Right lobe of liver (tissue), 6 donors: ENCODE results near the gene NUCB1. TPM values are rescaled to one million over a fixed set of nuclear protein-coding genes. Genes with fewer than 3 reads are reported as not detected.

Experiments used
- ATAC-seq, 4 donors: fragments of 200-7000 bp; cut with Tn5 transposase; one replicate each; pipeline ENCODE4 v1.9.1; 2020; ENCODE audit warnings: mild to moderate bottlenecking in 4 of 4, moderate library complexity in 4 of 4
- DNase-seq, 3 donors: peaks; one replicate each; pipeline ENCODE4 v3.0.0-alpha.2; 2020
- H3K27ac ChIP-seq, 3 donors: fragments of 200-600 bp; one replicate each; pipeline ENCODE4 v1.8.0; 2022
- H3K27me3 ChIP-seq, 2 donors: fragments of 200-600 bp; one replicate each; pipeline ENCODE4 v1.8.0; 2022
- H3K36me3 ChIP-seq, 4 donors: fragments of 200-600 bp; sonication (generic) in 1 of 4; one replicate each; pipeline versions ENCODE4 v1.5.1 to v1.8.0; 2017 to 2022; ENCODE audit warnings: control low read depth in 1 of 4
- H3K4me1 ChIP-seq, 4 donors: fragments of 200-600 bp; sonication (generic) in 1 of 4; one replicate each; pipeline versions ENCODE4 v1.5.1 to v1.8.0; 2017 to 2022; ENCODE audit warnings: control low read depth in 1 of 4
- H3K4me3 ChIP-seq, 3 donors: fragments of 200-600 bp; one replicate each; pipeline ENCODE4 v1.8.0; 2022
- H3K9me3 ChIP-seq, 4 donors: fragments of 200-600 bp; sonication (generic) in 1 of 4; one replicate each; pipeline versions ENCODE4 v1.5.1 to v1.8.0; 2017 to 2022; ENCODE audit warnings: control low read depth in 1 of 4
- CTCF ChIP-seq, 4 donors: fragments of 200-600 bp in 3 of 4; fragments of 450-650 bp in 1 of 4; IDR thresholded peaks; one replicate each; pipeline versions ENCODE4 v1.5.1 to v1.8.0; 2016 to 2022; ENCODE audit warnings: antibody characterized with exemption in 4 of 4, mild to moderate bottlenecking in 2 of 4
- POLR2A ChIP-seq: fragments of 450-650 bp; IDR thresholded peaks from one replicate; pipeline ENCODE4 v1.6.1; 2017; ENCODE audit warnings: antibody characterized with exemption, mild to moderate bottlenecking
- WGBS: methylation state at CpG from one replicate; pipeline ENCODE4 v1.1.6; 2018; ENCODE audit warnings: low coverage, low lambda C conversion rate; ENCODE audit not compliant: insufficient coverage; ENCODE audit errors: missing lambda C conversion rate; 5-methylcytosine and 5-hydroxymethylcytosine counted together
- intact Hi-C, 2 donors: fragments of 100-400 bp; cut with DNase I; formaldehyde crosslinking; loops; one replicate each; pipeline versions ENCODE4 v1.11.2 to v1.14.1; 2022
- long read RNA-seq: library from polyadenylated mRNA; unstranded; transcript quantifications from one replicate; pipeline ENCODE4 v2.0.0, GENCODE V29; 2019
- total RNA-seq, 6 experiments: library from RNA; depleted of rRNA in 2 of 6; stranded (reverse); fragments of >200 nt in 2 of 6; fragmentation: NEBNext Ultra II Directional in 3 of 6; extraction: Animal tissue kit (Norgen Biotek cat#: 25700) in 3 of 6; gene quantifications; one replicate each; pipeline versions ENCODE4 v1.1.0 to v1.2.4, GENCODE V29; 2016 to 2023
- donor health status: DM: no; HTN: yes; CAD: no.
- donor health status: DM: no; HTN: no; CAD: no.
- donor health status: DM: no; HTN: no; CAD: no.
- donor health status: DM: no; HTN: yes; CAD: no.
- donor health status: DM: no; HTN: yes; CAD: no.

Gene NUCB1
- total RNA-seq: 100 to 1,000 TPM; 306 to 376 (median 349) TPM
- long read RNA-seq, transcript NUCB1-201 (13 exons, 2,668 nt): major isoform, 72 of 113 reads
- long read RNA-seq, partial matches to known transcripts: 34 of 113 reads
- long read RNA-seq, other reads (novel, unspliced or antisense): 5 of 113 reads

- ATAC-seq (peak; percentile 96 to 99 (median 98)), DNase-seq (peak; percentile 99)
- peaks cover 0 to 6% (median 2%) of the 10 kb centered on the region in 4 donors for H3K36me3 ChIP-seq
- peak within 1 kb of the TSS; percentile 69 to 98 (median 76) for H3K4me3 ChIP-seq
- H3K9me3 ChIP-seq: no peaks in the 10 kb centered on the region
- 9% methylated on average over 24 of the region's 34 CpGs for WGBS
- H3K4me1 ChIP-seq: peaks cover 0 to 20% (median 11%) of the 10 kb centered on the region in 4 donors
- peak; percentile 18 to 38 (median 31) for TF ChIP-seq CTCF (IDR thresholded peaks at IDR 0.05)
- TF ChIP-seq POLR2A: peak; percentile 77
- H3K27ac ChIP-seq: peak within 1 kb of the TSS; percentile 95 to 97 (median 96)
- intact Hi-C loops: loop anchor here in 1 of 2 donors (10.0 kb wide), 1 partner anchor 65 kb away; the partner anchor contains the start of gene FTL
- H3K27me3 ChIP-seq: no peaks in the 10 kb centered on the region
Measured at GRCh38 chr19:48899781-48900476, at the start of gene NUCB1. NUCB1 (plus strand) TSS chr19:48900312; CDS start chr19:48900797, 485 bp downstream.

DNA sequence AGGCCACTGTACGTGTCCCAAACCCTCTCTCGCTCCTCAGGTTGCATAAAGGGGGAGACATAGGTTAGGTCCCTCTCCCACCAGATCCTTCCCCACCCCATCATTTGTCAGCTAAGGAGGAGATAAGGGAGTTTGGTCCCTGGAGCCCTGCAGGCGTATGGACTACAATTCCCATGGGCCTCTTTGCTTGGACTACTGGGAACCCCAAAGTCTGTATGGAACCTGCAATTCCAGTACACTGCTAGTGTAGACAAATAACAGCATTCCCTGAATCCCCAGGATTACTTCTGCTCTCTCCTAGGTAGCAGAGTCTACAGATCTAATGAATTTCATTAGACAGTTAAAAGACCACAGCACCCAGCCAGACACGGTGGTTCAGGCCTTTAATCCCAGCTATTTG lies 47.8 kb upstream of the NUCB1 start:
- Histone ChIP-seq H3K36me3 (no peaks in the 10 kb centered on the region), H3K4me3 (no peak overlapping the region), H3K27me3 (no peaks in the 10 kb centered on the region), H3K4me1 (no peaks in the 10 kb centered on the region), H3K27ac (no peak overlapping the region), H3K9me3 (no peaks in the 10 kb centered on the region)
- ATAC-seq (no peak), DNase-seq (no peak)
- intact Hi-C loops: no loop called here
- TF ChIP-seq CTCF (IDR thresholded peaks at IDR 0.05): no peak
- TF ChIP-seq POLR2A: no peak
- no CpG with 5 or more reads among the region's 4 CpGs for WGBS

DNA sequence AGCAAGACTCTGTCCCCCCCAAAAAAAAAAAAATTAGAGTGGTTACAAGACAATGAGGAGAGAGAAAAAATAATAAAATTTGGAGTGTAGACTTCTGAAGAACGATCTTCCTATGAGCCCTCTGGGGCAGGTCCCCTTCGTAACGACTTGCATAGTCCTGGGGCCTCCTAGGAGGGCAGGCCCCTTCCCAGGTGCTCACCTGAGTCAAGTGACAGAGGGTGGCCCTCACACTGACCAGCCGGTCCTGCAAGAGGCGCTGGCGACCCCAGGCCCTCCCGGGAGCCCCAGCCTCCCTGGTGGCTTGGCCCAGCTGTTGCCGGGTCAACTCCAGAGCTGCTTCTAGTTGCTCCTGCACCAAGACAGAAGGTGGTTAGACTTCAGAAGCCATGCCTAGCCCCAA lies 46.6 kb upstream of the NUCB1 start:
- peaks cover 0 to 2% (median 0%) of the 10 kb centered on the region in 4 donors for H3K36me3 ChIP-seq
- no peaks in the 10 kb centered on the region for H3K9me3 ChIP-seq
- no CpG with 5 or more reads among the region's 8 CpGs for WGBS
- H3K4me1 ChIP-seq: no peaks in the 10 kb centered on the region
- TF ChIP-seq CTCF (IDR thresholded peaks at IDR 0.05): no peak
- no peak for TF ChIP-seq POLR2A
- DNase-seq (no peak), ATAC-seq (peak in 2 of 4 donors; percentile 19 to 52)
- no peaks in the 10 kb centered on the region for H3K27me3 ChIP-seq
- H3K4me3 ChIP-seq: no peak overlapping the region
- H3K27ac ChIP-seq: no peak overlapping the region
- intact Hi-C loops: no loop called here

GRCh38 chr19:48854103-48854502 lies 46.0 kb upstream of the NUCB1 start:
- Histone ChIP-seq H3K27me3 (no peaks in the 10 kb centered on the region), H3K4me3 (no peak overlapping the region), H3K4me1 (no peaks in the 10 kb centered on the region), H3K27ac (no peak overlapping the region), H3K36me3 (peaks cover 0 to 2% (median 0%) of the 10 kb centered on the region in 4 donors), H3K9me3 (no peaks in the 10 kb centered on the region)
- DNase-seq (no peak), ATAC-seq (no peak)
- intact Hi-C loops: no loop called here
- WGBS: 90% methylated on average over 7 of the region's 7 CpGs
- no peak for TF ChIP-seq POLR2A
- TF ChIP-seq CTCF (IDR thresholded peaks at IDR 0.05): no peak
